LNCAP (cell line): Measurements from ENCODE around the gene NOSTRIN.

Source experiments
- TF ChIP-seq, protein P1 (sequence below): fragments of 450-650 bp; IDR thresholded peaks from 2 replicates; pipeline ENCODE4 v1.5.1; 2017; ENCODE audit warnings: mild to moderate bottlenecking

Gene NOSTRIN

DNA sequence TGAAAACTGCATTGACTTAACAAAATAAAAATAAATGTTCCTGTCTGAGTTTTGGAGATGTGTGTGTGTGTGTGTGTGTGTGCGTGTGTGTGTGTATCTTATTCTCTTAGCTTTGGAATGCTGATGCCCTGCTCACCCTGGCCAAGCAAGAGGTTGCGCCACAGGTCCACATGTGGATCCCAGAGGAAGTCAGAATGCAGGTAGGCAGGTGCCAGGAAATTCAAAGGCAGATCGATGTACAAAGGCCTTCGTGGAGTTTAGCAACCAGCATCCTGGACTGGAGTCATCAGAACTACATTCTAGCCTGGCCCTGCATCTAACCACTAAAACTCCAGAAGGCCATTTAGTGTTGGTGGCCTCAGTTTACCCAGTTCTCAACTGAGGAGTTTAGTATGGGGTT lies 111.1 kb downstream of the NOSTRIN start:
- TF ChIP-seq, protein P1, sequence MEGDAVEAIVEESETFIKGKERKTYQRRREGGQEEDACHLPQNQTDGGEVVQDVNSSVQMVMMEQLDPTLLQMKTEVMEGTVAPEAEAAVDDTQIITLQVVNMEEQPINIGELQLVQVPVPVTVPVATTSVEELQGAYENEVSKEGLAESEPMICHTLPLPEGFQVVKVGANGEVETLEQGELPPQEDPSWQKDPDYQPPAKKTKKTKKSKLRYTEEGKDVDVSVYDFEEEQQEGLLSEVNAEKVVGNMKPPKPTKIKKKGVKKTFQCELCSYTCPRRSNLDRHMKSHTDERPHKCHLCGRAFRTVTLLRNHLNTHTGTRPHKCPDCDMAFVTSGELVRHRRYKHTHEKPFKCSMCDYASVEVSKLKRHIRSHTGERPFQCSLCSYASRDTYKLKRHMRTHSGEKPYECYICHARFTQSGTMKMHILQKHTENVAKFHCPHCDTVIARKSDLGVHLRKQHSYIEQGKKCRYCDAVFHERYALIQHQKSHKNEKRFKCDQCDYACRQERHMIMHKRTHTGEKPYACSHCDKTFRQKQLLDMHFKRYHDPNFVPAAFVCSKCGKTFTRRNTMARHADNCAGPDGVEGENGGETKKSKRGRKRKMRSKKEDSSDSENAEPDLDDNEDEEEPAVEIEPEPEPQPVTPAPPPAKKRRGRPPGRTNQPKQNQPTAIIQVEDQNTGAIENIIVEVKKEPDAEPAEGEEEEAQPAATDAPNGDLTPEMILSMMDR: no peak
